GM21381 (cell line): ENCODE results near the gene ZNF548.
"Not testable (repeated sequence)": the region's sequence is repeated elsewhere in the genome, so short reads cannot be mapped to it uniquely, and the experiment has no call there.

Experiments
- ATAC-seq: cut with Tn5 transposase; IDR thresholded peaks from one replicate; pipeline ENCODE4 v1.9.1; 2021; ENCODE audit warnings: mild to moderate bottlenecking, moderate library complexity; ENCODE audit not compliant: unreplicated experiment

Gene ZNF548

DNA sequence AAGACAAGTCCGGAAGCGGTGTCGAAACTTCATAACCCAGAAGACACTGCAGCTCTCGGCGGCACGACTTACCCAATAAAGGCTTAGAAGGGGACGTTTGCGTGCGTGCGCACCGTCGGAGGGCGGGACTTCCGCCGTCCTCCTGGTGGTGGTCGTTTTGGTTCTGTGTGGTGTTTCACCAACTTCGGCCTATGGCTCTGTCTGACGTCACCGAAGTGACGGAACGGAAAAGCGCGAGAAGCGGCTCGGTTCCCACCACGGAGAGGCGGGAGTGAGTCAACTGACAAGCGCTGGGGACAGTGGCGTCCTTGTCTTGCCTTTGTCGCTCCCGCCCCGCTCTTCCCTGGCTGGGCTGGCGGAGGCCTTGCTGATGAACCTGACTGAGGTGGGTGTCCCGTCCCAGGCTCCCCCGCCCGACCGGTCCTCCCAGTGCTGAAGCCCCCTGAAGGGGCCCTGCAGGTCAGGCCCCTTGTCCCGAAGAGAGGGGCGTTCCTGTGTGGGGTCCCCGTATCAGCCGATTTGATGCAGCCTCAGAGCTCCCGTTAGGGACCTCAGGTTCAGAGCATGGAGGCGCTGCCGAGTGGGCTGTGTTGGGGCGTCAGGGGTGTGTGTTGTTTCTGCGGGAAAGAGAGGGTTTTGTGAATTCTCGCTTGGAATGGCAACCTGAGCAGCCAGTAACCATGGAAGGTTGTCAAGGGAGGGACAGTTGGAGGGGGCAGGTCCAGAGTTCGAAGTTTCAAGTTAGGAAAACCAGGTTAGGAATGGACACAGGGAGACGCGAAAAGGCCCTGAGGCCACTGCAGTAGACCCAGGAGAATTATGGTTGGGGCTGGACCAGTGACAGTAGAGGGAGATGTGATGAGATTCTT is at the start of gene ZNF548:
ZNF548 (plus strand) TSS at position 125 of the 869 bp plus-strand sequence; CDS start at position 371, 246 bp downstream.
- ATAC-seq: peak; percentile 98

DNA sequence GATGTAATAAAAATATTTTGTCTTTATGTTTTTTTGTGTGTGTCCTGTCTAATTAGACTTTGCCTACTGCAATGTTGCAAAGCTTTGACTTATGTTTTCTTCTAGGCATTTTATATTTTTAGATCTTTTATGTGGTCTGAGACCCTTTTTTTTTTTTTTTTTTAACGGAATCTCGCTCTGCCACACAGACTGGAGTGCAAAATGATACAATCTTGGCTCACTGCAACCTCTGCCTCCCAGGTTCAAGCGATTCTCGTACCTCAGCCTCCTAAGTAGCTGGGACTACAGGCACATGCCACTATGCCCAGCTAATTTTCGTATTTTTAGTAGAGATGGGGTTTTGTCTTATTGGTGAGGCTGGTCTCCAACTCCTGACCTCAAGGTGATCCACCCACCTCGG is 47.1 kb upstream of the ZNF548 start:
- no peak for ATAC-seq

DNA sequence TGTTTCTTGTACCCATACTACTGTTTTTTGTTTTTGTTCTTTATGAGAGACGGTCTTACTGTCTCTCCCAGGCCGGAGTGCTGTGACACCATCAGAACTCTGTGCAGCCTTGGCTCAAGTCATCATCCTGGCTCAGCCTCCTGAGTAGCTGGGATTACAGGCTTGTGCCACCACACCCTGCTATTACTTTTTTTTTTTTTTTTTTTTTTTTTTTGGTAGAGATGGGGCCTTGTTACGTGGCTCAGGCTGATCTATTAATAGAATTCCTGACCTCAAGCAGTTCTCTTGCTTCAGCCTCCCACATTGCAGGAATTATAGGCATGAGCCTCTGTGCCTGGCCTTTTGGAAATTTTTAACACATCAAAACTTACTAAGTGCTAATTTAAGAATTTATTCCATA is 41.5 kb upstream of the ZNF548 start:
- no peak for ATAC-seq

DNA sequence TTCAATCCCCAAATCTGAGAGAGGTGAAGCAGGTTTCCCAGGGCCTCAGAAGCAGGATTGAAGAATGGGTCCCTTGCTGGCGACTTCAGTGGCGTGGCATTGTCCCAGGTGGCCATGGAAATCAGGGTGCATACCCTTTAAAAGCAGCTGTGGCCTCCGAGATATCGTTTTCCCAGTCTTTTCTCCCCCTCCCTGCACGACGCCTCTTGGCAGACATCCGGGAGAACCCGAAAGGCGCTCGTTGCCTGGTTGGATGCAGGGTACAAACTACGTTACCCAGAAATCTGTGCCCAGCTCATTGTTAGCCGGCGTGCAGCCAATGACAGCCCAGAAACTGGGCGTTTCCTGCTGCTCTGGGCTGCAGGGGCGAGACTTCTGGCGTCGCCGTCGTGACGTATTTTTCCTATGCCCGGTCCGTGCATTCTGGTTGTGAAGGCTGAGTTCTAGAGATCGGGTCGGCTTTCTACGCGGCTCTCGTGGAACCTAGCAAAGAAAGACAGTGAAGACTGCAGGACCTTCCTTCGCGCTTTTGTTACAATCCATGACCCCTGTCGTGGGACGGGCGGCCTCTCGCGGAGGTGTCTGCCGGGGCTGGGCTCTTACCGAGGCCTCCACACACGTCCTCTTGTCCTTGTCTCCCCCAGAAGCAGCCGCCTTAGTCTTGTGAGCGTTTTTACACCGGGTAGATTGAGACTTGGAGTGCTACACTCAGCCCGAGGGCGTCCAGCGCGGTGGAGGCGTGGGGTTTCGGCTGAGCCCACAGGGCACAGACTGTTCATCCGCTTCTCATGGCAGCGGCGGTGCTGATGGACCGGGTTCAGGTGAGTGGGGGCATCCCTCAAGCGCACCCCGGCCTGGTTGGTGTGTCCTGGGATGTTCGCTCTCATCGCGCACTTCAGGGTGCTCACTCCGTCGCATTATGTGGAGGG is 38.5 kb upstream of the ZNF548 start, which contains the start of gene ZNF304:
ZNF304 (plus strand) TSS at position 395 of the 929 bp plus-strand sequence; CDS start at position 789, 394 bp downstream.
- peak; percentile 96 for ATAC-seq

DNA sequence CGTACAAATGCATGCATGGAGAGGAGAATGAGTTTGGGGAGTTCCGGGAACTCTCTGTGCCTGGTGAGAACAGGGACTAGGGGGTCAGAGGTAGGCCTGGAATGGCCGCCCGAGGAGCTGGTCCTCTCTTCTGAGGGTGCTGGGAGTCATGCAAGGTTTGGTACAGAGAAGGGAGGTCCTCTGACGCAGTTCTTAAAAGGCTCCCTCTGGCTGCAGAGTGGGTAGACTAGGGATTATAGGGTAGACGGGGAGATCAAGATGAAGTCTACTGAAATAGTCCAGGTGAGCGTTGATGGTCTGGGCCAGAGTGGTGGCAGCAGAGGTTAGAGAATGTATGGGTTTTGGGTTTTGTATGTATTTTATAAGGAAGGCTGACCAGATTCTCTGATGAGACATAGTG is 37.8 kb upstream of the ZNF548 start:
- ATAC-seq: no peak

DNA sequence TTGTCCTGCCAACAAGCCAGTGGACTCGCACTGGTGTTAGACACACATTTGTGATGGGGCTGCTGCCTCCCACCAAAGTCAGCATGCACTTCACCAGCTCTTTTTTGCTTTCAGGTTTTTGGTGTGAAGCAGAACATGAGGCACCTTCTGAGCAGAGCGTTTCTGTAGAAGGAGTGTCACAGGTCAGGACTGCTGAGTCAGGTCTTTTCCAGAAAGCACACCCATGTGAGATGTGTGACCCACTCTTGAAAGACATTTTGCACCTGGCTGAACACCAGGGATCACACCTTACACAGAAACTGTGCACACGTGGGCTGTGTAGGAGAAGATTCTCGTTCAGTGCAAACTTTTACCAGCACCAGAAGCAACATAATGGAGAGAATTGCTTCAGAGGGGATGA is 33.7 kb upstream of the ZNF548 start:
- no peak for ATAC-seq

DNA sequence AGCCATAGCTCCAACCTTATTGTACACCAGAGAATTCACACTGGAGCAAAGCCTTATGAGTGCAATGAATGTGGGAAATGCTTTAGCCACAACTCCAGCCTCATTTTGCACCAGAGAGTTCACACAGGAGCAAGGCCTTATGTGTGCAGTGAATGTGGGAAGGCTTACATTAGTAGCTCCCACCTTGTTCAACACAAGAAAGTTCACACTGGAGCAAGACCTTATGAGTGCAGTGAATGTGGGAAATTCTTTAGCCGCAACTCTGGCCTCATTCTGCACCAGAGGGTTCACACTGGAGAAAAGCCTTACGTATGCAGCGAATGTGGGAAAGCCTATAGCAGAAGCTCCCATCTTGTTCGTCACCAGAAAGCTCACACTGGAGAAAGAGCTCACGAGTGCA is 32.2 kb upstream of the ZNF548 start:
- no peak for ATAC-seq

DNA sequence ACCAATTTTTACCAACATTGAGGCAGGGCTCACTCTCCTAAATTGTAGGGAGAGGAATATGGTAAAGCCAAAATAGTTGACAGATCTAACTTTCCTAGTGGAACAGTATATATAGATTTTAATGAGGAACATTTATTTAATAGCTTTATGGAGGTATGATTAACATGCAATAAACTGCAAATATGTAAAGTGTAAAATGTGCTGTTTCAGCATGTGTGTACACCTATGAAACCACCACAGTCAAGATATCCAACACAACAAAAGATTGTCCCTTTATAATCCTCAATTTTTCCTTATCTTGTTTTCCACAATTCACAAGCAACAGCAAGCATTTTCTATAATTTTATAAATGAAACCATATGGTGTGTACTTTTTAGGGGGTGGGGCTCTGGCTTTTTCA is 30.4 kb upstream of the ZNF548 start:
- no peak for ATAC-seq

DNA sequence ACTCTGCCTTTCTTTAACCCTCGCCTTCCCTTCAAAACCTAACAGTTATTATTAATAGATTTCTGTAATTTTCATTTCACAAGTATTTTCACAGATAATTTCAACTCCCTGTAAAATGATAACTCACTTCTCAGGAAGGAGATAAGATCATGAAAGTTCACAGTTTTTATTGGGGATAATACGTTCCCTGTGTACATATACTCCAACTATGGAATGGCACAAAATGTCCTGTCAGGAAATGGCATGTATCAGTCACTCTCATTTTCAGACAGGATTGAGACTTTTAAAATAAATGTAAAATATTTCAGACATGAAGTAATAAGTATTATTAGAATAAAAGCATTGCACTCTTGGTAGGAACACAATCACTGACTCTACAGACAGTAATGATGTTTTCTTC is 27.2 kb upstream of the ZNF548 start:
- ATAC-seq: no peak

DNA sequence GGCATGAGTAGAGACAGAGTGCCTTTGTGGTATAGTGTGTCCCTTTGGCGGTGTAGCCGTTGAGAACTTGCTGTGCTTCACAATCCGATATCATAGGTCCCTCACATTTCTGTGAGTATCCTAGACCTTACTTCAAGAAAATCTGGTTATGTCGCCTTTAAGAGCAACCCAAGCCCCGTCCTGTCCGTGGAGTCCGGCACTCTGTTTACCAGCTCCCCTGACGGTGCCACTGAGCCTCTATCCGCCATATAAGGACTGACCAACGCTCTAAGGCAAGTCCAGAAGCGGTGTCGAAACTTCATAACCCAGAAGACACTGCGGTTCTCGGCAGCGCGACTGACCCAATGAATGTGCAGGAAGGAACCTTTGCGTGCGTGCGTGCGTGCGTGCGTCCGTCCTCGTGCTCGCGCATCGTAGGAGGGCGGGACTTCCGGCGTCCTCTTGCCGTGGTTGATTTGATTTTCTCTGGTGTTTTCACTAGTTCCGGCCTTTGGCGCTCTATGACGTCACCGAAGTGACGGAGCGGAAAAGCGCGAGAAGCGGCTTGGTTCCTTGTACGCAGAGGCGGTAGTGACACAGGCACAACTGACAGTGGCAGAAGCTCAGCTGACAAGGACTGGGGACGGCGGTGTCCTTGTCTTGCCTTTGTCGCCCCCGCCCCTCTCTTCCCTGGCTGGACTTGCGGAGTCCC is 26.5 kb upstream of the ZNF548 start, which contains the start of the genes TRAPPC2B and ZNF547:
TRAPPC2B (plus strand) TSS at position 555 of the 691 bp plus-strand sequence. CDS start 1,283 bp downstream, outside the sequence.
ZNF547 (plus strand) TSS at position 555 of the 691 bp plus-strand sequence. CDS start 5,005 bp downstream, outside the sequence.
- peak; percentile 97 for ATAC-seq

DNA sequence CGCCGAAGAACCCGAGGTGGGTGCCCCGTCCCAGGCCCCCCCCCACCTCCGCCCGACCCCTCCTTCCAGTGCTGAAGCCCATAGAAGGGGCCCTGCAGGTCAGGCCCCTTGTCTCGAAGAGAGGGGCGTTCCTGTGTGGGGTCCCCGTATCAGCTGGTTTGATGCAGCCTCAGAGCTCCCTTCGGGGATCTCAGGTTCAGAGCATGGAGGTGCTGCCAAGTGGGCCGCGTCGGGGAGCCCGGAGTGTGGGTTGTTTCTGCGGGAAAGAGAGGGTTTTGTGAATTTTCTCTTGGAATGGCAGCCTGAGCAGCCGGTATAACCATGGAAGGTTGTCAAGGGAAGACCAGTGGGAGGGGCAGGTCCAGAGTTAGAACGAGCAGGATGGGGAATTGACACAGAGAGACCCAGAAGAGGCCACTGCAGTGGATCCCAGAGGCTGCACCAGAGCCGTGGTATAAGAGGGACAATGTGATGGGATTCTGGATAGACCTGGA is 25.9 kb upstream of the ZNF548 start:
- ATAC-seq: no peak

DNA sequence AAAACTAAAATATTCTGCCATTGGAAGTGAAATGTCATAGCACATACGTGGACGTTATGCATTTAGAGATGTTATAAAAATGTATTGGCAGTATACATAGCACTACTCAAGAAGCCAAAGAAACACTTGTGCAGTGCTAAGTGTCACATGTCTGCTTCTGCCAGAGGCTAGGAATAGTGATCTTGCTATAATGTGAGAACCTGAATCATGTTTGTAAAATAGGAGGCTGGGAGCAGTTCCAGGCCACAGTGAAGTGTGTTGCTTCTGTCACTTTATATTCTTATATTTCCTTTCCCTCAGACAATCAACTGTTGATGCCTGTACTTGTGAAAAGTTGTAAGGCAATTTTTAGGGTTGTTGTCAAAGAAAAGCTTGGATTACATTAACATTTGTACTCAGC is 22.9 kb upstream of the ZNF548 start:
- no peak for ATAC-seq

DNA sequence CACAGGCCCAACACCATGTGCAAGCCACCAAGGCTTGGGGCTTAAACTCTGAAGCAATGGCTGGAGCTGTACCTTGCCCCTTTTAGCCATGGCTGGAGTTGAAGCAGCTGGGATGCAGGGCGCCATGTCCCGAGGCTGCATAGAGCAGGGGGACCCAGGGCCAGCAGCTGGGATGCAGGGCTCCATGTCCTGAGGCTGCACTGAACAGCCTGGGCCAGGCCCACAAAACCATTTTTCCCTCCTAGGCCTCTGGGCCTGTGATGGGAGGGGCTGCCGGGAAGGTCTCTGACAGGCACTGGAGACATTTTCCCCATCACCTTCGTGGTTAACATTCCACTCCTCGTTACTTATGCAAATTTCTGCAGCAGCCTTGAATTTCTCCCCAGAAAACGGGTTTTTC is 15.5 kb upstream of the ZNF548 start:
- no peak for ATAC-seq

DNA sequence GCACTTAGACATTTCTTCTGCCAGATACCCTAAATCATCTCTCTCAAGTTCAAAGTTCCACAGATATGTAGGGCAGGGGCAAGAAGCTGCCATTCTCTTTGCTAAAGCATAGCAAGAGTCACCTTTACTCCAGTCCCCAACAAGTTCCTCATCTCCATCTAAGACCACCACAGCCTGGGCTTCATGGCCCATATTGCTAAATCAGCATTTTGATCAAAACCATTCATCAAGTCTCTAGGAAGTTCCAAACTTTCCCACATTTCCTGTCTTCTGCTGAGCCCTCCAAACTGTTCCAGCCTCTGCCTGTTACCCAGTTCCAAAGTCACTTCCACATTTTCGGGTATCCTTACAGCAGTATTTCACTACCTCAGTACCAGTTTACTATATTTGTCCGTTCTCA is 15.0 kb upstream of the ZNF548 start:
- ATAC-seq: not testable (repeated sequence)

DNA sequence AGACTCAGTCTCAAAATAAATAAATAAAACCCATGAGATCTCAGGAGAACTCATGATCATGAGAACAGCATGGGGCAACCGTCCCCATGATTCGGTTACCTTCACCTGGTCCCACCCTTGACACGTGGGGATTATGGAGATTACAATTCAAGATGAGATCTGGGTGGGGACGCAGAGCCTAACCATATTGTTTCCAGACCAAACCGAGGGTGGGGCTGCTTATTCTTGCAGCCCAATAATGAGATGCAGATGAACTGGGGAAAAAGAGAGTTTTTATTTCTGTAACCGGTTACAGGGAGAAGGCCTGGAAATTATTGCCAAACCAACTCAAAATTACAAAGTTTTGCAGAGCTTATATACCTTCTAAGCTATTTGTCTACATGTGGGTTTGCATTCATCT is 13.5 kb upstream of the ZNF548 start:
- no peak for ATAC-seq

DNA sequence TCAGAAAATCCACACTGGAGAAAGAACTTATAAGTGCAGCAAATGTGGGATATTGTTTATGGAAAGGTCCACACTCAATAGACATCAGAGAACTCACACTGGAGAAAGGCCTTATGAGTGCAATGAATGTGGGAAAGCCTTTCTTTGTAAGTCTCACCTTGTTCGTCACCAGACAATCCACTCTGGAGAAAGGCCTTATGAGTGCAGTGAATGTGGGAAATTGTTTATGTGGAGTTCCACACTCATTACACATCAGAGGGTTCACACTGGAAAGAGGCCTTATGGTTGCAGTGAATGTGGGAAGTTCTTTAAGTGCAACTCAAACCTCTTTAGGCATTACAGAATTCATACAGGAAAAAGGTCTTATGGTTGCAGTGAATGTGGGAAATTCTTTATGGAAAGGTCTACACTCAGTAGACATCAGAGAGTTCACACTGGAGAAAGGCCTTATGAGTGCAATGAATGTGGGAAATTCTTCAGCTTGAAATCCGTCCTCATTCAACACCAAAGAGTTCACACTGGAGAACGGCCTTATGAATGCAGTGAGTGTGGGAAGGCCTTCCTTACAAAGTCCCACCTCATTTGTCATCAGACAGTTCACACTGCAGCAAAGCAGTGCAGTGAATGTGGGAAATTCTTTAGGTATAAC is 12.0 kb upstream of the ZNF548 start:
- no peak for ATAC-seq

DNA sequence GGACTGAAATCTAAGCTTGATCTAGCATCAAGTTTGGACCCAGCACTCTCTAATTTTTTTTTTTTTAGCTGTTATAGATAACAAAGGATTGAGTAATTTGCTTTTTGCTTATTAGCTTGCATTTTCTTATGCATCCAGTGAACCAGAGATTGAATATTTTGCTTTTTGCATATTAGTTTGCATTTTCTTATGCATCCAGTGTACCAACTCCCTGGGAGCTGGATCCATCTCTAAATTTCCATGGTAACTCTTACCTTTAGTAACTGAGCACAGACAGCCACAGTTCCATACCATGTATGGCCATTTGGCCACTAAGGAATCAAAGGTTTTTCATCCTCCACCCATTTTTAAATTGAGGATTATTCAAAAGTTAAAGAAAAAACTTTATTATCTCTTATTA is 8.7 kb upstream of the ZNF548 start:
- ATAC-seq: no peak

DNA sequence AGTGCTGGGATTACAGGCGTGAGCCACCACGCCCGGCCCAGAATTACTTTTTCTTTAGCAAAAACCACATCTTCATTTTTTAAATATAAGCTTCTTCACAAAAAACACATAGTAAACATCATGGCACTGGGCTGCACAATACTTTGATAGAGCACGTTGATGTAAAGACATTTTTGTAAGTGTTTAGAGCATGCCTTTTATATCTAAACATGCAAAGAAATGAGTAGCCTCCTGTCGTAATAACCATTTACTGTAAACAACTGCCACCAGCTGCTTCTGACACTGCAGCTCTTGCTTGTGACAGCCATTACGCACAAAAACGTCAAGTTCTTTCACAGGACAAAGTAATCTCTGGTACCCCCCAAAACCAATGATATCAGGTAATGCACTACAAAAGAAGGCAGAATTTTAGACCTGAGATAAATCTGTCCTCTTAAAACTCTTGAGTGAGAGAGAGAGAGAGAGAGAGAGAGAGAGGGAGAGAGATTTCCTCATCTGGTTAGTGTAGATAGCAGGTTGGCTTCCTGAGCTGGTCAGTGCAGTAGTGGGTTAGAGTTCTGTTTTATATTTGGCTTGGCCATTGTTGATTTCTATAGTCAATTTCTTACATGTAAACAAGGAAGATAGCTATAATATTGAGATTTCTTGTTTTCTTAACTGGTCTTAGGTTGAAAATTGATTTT is 6.7 kb upstream of the ZNF548 start:
- no peak for ATAC-seq

DNA sequence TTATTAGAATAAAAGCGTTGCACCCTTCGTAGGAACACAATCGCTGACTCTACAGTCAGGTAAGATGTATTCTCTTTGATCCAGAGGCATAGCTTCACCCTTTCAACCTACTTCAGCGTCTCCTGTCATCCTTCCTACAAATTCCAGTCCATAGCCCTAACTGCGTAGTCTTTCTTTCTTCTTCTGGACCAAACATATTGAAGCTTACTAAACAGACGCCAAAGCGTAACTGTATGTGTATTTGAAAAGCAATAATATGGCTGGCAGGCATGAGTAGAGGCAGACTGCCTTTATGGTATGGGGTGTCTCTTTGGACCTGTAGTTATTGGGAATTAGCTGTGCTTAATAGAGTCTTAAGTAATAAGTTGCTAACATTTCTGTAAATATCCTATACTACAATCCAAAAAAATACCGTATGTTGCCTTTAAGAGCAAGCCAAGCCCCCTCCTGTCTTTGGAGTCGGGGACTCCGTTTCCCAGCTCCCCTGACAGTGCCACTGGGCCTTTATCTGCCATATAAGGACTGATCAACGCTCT is 392 bp upstream of the ZNF548 start:
- no peak for ATAC-seq
